ENCODE measurements around the gene MAN2B2. TPM values are rescaled to one million over a fixed set of nuclear protein-coding genes. Genes with fewer than 3 reads are reported as not detected.
A peak's percentile ranks its signal among the peaks of the same experiment; 100 is the strongest.

MAN2B2 gene
- total RNA-seq, 1 experiment from 2014 or later, result 11.7 TPM

DNA sequence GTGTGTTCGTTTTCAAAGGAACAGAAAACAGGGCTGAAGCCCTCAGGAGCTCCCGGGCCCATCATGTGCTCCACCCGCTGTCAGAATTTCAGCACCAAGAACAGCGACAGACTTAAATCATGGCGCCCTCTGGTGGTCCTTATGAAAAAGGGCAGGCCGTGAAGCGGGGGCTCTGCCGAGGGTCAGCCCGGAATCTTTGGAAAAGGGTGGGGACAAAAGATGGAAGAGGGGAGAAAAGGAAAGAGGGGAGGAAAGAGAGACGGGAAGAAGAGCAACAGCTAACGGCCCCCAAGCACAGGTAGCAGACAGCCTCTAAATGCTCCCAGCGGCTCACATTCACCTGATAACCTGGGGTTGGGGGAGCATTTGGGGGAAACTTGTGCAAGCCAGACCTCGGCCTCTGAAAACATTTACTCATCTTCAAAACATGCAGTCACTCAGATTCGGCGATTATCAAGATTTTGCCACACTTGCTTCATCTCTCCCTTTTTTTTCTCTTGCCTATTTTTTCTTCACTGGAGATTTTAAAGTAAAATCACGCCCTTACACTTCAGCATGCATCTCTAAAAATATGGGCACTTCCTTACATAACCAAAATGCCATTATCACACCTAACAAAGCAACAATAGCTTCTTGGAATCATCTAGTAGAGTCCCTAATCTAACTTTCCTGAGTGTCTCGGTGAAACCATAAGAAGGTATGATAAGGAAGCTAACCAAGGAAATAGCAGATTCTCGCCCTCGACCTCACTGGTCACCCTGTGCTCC is 28.1 kb upstream of the MAN2B2 start:
- DNase-seq (ENCODE audit: low read depth), result peak; percentile 58

DNA sequence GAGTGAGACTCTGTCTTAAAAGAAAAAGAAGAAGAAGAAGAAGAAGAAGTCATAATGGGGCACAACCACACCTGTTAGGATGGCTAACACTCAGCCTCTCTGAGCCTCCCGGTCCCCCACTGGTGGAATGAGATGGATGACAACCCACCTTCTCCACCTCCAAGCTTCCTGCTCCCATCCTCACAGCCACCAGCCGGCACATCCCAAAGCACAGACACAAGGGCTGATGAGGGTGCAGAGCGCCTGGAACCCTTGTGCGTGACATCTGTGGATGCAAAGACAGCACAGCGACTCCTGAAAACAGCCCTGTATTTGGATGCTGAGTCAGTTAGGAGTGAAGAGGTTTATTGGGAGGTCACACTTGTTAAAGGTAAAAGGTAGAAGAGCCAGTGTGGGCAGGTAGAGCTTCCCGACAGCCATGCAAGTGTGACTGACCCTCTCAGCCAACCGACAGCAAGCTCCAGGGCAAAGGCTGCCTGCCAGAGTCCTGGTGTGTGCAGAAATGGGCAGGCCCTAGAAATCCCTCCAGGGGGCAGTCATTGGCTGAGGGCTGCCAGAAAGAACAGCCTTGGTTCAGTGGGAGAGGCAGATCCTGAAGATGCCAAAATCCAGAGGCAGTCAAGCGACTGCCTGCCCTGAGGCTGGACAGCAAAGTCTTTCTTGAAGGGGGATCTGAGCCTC is 26.6 kb upstream of the MAN2B2 start:
- peak; percentile 52 for DNase-seq (ENCODE audit: low read depth)

DNA sequence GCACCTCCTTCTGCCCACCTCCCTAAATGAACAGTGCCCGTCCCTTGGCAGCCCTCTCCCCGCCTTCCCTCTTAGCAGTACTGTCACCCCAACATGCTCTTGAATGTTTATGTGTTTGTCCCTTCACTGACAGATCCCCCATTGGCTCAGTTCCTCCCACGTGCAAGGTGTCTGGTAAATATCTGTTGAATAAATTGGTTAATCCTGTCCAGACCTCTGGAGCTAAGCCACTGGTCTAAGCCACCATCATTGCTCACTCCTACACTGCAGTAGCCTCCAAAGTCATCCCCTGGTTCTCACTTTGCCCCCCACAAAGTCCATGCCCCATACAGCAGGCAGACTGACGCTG is 26.1 kb upstream of the MAN2B2 start:
- no peak for DNase-seq (ENCODE audit: low read depth)

GRCh38 chr4:6549445-6549844 is 25.5 kb upstream of the MAN2B2 start:
- DNase-seq (ENCODE audit: low read depth), result no peak

DNA sequence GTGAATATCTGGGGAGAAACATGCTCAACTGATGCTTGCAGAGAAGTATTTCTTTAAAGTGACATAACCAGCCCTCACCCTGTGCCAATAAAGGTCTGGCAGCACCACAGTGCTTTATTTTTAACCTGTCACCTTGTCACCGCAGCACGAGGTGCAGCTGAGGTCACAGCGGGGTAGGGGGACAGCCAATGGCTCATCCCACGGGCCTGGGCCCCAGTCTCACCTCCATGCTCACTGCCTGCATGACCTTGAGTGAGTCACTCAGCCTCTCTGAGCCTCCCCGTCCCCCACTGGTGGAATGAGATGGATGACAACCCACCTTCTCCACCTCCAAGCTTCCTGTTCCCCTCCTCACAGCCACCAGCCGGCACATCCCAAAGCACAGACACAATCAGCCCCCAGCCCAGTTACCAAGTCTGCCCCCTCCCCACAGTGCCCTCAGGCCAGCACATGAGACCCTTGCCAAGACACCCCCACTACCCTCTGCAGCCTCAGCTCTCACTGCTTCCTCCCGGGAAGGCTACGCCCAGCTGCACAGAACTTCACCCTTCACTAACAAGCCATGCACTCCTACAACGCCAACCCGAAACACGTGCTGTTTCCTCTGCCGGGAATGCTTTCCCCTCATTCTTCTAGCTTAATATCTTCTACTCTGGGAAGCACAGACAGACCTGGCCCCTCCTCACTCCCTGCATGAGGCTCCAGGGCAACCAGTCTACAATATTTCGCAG is 24.9 kb upstream of the MAN2B2 start:
- no peak for DNase-seq (ENCODE audit: low read depth)

DNA sequence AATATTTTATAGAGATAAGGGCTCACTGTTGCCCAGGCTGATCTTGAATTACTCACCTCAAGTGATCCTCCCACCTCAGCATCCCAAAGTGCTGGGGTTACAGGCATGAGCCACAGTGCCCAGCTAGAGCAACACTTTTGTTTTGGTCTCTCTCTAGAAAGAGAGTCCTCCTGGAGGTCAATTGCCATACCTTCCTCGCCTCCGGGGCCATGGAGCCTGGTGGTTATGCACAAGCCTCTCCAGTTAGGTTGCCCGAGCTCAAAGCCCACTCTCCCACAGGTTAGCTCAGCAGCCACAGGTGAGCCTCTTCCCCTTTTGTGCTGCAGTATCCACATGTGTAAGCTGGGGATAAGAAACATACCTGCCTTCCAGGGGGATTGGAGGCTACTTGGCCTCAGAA is 24.2 kb upstream of the MAN2B2 start:
- no peak for DNase-seq (ENCODE audit: low read depth)

GRCh38 chr4:6551660-6552059 is 23.3 kb upstream of the MAN2B2 start:
- DNase-seq (ENCODE audit: low read depth), result no peak

GRCh38 chr4:6555519-6555918 is 19.5 kb upstream of the MAN2B2 start:
- no peak for DNase-seq (ENCODE audit: low read depth)

- DNase-seq (ENCODE audit: low read depth), result no peak
Observed at GRCh38 chr4:6556263-6556662, 18.7 kb upstream of the MAN2B2 start.

GRCh38 chr4:6557185-6557584 is 17.8 kb upstream of the MAN2B2 start:
- no peak for DNase-seq (ENCODE audit: low read depth)

DNA sequence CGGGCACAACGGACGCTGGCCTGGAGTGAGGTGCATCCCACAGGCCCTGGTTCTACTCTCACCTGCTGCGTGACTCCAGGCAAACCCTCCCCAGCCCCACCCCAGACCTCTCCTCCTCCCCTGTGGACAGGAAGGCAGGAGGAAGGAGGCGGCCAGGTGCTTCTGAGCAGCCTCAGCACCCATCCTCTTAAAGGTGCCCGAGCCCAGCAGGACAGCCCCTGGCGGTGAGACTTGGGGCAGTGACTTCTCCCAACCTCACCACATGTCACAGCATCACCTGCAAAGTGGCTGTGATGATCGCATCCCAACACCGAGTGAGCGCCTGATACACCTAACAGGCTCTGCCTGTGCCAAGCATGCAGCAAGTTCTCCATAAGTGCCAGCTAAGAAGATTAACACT is 17.1 kb upstream of the MAN2B2 start:
- no peak for DNase-seq (ENCODE audit: low read depth)

DNA sequence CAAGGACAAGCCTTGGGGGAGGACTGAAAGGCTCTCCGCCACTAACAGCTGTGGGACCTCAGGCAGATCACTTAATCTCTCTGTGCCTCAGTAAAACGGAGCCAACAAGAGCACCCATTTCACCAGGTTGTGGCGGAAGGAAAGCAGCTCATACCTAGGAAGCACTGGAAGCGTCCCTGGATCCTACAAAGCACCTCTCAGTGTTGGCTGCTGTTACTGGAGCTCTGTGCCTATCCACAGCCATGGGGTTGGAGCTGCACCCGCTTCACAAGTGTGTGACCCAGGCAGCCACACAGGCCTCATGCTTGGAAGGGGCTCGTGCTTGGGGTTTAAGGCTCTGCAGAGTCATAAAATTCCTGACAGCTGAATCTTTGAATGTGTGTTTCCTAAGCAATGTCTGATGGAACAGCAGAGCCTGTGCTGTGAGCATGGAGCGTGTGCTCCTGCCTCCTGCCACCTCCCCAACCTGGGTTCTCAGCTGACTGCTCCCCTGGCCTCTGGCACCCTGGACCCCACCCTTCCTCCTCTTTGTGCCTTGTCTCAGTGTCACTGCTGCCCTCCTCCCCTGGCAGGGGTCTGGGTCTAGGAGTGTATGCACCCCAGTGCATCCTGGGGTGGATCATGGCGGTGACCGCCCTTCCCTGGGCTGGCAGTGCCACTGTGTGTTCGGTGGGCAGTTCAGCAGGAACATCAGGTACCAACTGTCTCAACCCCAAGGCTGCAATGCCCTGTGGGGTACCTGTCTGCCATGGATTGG is 14.4 kb upstream of the MAN2B2 start:
- no peak for DNase-seq (ENCODE audit: low read depth)

DNA sequence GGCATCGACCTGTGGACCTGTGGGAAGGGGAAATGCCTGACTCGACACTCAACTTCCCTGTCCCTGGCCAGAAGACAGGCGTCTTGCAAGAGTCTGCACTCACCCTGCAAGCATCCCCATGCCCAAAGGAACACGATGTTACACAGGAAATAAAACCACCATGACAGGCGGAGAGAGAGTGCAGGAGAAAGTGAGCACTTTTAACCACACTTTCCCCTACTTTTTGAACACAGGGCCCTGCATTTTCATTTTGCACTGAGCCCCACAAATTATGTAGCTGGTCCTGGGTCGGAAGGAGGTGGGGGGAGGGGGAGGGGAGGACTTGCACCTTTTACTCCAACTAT is 13.8 kb upstream of the MAN2B2 start:
- DNase-seq (ENCODE audit: low read depth), result no peak

GRCh38 chr4:6561706-6562371 is 13.2 kb upstream of the MAN2B2 start:
- DNase-seq (ENCODE audit: low read depth), result no peak

DNA sequence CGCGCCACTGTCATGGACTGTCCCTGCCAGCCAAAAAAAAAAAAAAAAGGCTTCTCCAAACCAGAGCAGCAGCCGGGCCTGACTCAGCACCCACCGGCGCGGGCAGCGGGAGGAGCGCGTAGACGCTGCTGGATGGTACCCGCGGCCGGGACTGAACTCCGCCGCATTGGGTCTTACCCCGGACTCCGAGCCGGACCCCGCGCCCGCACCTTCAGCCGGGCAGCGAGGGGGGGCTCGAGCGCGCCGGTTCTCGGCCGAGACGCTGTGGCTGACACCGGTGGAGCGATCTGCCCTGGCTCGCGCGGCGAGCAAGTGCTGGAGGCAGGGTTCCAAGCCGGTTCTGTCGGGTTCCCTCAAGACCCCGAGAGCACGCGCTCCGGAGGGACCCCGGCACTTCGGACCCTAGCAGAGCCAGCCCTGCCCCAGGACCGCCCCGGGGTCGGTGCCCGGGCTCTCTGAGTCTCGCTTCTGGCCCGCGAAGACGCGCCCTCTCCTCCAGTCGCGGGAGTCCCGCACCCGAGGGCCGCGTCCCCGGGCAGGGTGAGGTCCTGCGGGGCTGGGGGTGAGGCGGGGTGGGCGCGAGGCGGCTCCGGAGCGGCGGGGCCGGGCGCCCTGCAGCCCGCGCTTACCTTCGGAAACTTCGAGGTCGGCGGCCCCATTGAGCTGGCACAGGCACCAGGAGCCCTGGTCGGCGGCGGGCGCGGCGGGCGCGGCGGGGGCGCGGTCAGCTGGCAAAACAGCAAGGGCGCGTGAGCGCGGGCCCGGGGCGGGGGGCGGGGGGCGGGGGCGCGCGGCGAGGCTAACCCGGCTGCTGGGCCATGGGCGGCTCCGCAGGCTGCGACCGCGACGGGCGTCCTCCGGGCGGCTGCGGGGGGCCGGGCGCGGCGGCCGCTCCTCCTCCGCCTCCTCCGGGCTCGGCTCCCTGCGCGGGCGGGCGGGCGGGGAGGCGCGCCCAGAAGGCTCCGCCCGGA is 11.8 kb upstream of the MAN2B2 start:
- DNase-seq (ENCODE audit: low read depth), result peak; percentile 39

GRCh38 chr4:6563935-6564645 is 10.9 kb upstream of the MAN2B2 start:
- no peak for DNase-seq (ENCODE audit: low read depth)

- DNase-seq (ENCODE audit: low read depth), result no peak
Observed at GRCh38 chr4:6565691-6566390, 9.1 kb upstream of the MAN2B2 start.

DNA sequence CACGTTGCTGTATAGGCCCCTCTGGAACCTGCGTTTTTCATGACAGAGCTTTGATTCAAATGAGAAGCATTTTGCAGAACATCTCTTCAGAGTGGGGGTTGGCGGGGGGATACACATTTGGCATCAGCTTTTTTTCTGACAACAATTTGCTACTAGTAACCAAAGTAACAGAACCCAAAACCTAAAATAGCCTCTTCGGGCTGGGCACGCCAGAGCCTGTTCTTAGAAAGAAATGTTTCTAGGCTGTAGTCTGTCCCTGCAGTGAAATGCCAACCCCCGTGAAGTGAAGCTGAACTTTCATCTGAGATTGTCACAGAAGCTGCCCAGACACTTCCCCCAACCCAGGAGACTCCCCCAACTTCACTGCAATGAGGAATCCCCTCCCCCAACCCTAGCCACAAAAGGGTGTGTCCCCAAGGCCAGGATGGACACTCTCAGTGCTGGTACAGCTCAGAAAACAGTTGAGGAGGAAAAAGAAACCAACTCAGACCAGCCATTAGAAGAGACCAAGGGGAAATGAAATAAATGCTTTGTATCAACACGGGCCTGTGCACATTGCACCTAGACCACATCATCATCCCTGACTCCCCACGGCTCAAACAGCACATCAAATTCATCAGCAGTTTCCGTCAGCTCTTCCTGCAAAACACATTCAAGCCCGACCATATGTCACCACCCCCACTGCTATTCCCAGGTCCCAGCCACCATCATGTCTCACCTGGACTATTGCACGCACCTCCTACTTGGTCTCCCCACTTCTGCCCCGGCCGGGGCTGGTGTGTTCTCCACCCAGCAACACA is 8.4 kb upstream of the MAN2B2 start:
- no peak for DNase-seq (ENCODE audit: low read depth)

All from RPMI7951 (cell line).